Stimulated activated CD4-positive, alpha-beta T cell treated with anti-CD3 and anti-CD28 coated beads, Interleukin-1b, Interleukin-23, amount 100 ng/mL, for 4 hours (primary cell): ENCODE measurements around the gene PSMG3.
"Not testable (repeated sequence)": the region's sequence is repeated elsewhere in the genome, so short reads cannot be mapped to it uniquely, and the experiment has no call there.

Experiments
- DNase-seq, 2 donors: peaks; one replicate each; pipeline ENCODE4 v3.0.0-alpha.2; 2020; ENCODE audit warnings: low read depth in 2 of 2

Gene PSMG3

DNA sequence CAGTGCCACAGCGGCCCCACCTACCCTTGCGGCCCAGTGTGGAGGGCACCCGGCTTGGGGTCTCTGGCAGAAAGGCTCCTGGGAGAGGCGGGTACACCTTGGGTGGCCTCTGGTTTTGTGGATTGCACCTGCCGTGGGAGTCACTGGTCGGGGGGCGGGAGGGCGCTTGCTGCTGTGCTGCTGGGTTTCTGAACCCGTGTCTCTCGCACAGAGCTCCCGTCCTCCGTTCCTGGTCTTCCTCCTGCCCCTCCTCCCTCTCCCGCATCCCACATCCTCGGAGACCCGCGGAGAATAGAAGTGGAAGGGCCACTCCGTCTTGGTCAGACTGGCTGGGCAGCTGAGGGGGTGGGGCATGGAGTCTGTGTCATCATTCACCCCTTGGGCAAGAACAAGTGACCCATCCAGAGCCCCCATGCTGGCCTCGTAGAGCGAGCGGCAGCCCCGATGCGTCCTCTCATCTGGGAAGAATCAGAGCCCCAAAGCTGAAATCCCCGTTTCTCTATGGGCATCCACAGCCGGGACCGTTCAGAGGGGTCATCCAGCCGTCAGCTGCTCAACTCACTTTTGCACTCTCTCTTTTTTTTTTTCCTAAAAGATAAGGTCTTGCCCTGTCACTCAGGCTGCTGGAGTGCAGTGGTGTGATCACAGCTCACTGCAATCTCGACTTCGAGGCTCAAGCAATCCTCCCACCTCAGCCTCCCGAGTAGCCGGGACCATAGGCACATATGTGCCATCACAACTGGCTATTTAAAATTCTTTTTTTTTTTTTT, 35.3 kb downstream of the PSMG3 start:
- no peak for DNase-seq

DNA sequence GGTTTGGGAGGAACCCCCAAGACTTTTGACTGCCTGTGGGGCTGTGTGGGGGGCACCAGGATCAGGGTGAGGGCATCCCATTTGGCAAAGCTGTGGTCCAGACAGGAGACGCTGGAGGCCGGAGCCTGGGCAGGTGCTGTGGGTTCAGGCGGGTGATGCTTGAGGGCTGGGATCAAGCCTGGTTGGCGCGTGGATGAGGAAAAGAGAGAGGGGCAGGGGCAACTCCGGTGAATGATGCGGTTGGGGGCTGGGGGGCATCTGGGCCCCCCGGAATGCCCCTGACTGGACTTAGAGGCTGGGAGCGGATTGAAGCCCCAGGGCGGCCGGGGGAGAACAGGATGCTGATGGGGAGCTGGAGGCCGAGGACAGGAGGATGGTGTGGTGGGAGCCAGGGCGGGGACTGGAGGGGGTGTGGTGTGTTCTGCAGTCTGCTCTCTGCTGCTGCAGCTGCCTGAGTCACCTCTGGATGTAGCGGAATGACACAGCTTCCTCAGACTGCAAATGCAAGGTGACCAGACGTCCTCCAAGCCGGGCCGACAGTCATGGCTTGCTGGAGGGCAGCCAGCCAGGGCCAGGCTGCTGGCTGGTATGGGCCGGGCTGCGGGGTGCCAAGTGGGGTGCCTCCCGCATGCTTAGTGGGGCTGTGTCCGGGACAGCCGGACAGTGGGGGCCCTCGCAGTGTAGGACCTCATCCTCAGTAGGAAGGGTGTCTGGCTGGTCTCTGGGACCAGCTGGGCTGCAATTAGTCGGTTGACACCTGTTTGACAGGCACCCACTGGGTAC, 36.1 kb downstream of the PSMG3 start:
- DNase-seq = no peak

DNA sequence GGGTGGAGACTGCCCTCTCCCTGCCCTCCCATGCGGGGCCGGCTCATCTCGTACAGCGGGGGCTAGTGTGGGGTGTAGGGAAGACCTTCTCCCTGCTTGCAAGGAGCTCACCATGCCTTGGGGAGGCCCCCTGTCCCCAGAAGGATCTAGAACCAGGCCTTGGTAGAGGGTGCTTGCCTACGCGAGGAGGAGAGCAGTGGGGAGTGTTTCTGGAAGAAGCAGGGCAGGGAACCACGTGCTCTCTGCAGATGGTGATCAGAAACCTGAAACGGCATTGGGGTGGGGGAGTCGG, 36.6 kb downstream of the PSMG3 start:
- no peak for DNase-seq

DNA sequence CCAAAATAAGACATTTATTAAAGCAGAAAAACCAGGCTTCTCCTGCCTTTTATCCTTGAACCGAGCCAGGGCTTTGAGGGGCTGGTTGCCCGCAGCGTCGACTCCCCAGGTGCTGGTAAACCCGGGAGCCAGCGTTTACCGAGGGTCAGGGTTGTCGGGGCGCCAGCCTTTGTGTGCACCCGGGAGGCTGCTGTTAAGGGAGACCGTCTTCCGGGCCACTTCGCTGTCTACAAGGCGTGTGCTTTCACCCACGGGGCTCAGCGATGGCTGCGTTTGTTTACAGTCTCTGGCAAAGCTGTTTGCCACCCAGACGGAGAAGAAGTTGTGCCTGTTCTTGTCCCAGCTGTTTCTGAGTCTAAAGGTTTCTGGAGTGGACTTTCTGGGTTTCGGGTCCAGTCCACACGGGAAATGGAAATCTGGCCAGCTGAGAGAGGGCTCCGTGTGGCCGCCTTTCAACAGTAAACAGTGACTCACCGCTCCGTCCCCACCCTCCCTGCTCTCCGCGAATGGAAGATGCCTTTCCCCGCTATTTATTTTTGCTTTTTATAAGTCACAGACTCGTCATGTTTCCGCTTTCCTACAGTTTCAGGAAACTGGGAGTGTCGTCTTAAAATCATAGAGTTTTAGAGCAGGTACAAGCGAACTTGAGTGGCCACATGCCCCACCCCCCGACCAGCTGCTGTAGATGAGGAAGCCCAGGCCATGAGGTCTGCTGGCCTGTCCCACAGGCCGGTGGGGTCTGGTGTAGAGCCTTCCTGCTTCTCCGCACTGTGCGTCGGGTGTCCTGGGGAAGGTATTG, 37.2 kb downstream of the PSMG3 start:
- DNase-seq = peak; percentile 39 to 40

DNA sequence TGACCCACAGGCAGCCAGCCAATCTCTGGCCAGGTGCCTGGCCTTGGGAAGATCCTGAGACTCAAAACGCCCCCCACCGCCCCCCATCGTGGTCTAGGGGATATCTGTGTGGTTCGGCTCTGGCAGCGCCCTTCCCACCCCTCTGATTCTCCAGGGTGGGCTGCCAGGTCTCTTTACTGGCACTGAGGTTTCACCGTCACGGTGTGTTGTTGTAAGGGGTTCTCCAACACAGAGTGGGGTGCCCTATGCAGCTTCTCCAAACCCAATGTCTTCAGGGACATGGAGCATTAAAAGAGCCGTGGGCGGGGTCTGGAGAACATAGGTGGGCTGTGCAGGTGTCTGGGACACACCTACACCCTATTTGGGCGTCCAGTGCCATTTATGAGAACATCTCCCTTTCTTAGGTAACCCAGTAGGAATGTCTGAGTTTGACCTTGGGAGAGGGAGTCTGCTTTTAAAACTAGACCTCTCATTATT, 37.8 kb downstream of the PSMG3 start:
- DNase-seq = no peak

DNA sequence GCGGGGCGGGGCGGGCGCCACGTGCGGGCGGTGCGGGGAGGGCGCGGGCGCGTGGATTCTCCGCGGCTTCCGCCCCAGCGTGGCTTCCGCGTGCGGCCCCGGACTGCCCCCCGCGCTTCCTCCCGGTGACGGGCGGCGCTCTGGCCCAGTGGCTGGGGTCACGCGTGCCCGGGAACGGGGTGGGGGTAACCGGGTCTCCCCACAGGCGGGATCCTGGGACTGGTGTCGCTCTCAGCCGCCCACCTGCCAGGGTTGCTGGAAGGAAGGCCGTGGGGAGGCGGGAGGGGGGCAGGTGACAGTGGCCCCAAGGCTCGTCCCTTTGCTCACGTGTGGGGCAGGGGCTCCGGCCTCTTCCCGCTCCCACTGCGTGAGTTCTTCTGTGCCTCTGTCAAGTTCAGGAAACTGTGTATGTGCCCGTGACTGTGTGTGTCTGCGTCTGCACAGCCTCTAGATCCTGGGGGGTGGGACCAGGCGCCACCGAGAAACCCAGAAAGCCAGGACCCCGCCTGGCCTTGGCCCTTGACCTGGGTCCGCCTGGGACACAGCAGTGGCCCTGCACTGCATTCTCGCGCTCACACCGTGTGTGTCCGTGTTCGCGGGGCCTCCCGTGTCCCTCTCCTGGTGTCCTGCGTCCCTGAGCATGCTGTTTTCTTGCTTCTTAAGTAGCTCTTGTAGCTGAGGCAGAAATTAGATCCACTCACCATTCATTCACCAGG, 38.4 kb downstream of the PSMG3 start:
- peak in 1 of 2 donors; percentile 37 for DNase-seq

DNA sequence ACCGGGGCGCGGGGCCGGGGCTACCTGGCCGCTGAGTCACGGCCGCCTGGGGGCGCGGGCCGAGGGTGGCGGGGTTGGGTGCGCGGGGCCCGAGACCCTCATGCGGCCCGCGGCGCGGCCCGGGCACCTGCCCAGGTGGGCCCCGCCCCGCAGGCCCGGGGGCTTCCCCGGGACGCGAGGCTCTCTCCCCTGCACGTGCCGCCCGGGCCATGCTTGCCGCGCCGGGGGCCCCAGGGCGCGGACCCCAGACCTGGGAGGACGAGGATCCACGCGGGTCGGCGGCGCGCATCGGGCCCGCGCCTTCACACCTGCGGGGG, 38.9 kb downstream of the PSMG3 start:
- DNase-seq = no peak

DNA sequence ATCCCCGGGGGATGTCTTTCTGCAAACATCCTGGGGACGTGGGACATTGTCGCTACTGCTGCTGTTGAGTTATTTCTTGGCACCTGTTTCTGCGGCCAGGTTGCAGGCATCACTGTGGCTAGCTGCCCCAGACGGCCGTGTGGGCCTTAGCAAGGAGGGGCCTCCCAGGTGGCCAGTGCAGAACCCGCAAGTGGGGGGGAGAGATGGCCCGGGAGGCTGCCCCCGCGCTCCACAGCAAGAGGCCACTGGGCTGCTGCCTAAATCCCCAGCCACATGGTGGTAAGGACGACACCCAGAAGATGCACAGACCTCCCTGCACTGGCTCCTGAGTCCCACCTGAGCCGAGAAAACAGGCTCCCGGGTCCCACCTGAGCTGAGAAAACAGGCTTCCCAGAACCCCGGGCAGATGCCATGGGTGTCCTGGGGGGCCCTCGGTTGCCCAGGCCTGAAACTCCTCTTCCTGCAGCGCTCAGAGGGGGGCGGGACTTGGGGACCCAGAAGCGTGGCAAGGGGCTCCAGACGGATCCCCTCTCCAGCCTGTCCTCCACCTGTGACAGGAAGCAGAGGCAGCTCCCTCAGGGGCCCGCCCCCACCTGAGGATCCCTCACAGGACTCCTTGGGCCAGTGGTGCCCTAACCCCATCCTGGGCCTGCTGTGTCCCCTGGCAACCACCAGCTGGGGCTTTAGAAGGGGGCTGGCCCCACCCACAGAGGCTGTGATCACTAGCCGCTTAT, 40.3 kb downstream of the PSMG3 start:
- no peak for DNase-seq

DNA sequence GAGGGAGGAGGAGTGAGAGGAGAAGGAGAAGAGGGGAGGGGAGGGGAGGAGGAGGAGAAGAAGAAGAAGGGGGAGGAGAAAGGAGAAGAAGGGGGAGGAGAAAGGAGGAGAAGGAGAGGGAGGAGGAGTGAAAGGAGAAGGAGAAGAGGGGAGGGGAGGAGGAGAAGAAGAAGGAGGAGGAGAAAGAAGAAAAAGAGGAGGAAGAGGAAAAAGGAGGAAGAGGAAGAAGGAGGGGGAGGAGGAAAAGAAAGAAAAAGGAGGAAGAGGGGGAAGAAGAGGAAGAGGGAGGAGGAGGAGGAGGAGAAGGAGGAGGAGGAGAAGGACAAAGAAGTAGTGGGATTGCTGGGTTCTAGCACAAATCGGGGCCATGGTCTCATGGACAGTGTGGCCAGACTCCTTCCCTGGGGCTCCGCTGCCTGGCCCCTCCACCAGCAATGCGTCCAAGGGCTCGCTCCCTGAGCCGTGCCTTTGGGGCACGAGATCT, 43.5 kb downstream of the PSMG3 start:
- no peak for DNase-seq

DNA sequence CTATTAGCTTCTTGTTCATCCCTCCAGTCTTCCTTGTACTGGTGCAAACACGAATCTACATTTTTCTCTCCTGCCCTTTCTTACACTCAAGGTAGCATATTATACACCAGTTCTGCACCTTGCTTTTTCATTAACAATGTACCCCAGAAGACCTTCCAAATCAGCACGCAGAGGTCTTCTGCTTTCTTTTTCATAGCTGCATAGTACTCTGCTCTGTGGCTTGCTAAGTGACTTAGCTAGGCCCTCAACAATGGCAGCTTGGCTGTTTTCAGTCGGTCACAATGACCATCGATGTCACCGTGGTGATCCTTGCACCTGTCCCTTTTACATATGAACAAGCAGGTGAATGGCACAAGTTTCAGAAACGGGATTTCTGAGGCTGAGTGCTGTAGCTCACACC, 44.4 kb downstream of the PSMG3 start:
- no peak for DNase-seq

DNA sequence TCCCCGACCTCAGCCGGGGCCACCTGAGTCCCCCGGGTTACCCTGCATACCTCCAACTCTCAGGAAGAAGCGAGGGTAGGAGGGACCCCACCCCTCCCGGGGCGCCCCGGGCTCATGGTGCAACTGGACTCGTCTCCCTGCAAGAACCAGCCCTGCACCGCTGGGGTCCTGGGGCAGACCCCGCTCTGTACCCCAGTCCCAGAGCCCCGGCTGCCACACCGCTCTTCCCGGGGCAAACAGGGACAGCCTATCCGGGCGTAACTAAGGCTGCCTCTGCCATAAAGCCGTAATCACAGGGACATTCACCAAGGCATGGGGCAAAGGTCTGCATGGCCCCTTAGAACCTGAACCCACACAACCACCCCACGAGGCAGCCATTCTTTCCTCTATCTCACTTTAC, 46.0 kb downstream of the PSMG3 start:
- no peak for DNase-seq

DNA sequence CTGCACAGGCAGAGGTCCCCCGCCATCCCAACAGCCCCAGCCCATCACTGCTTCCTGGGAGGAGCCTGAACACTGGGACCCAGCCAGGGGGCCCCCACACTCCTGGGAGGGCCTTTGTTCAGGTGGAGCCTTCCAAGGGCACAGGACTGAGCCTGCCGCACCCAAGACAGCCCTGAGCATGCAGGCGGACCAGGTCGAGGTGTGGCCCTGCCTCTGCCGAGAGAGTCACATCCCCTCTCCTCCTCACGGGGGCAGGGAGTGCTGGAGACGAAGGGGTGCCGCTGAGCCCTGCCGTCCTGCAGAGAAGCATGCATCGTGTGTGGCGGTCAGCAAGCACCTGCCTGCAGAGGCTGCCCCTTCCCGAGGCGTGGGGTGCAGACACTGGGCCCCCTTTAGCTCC, 46.6 kb downstream of the PSMG3 start:
- no peak for DNase-seq

DNA sequence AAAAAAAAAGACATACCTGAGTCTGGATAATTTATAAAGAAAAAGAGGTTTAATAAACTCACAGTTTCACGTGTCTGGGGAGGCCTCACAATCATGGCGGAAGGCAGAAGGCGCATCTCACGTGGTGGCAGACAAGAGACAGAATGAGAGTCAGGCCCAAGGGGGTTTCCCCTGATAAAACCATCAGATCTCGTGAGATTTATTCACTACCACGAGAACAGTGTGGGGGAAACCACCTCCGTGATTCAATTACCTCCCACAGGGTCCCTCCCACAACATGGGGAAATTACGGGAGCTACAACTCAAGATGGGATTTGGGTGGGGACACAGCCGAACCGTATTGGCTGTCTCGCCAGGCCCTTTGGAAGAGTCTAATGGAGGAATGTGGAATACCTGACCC, 48.4 kb downstream of the PSMG3 start:
- no peak for DNase-seq

DNA sequence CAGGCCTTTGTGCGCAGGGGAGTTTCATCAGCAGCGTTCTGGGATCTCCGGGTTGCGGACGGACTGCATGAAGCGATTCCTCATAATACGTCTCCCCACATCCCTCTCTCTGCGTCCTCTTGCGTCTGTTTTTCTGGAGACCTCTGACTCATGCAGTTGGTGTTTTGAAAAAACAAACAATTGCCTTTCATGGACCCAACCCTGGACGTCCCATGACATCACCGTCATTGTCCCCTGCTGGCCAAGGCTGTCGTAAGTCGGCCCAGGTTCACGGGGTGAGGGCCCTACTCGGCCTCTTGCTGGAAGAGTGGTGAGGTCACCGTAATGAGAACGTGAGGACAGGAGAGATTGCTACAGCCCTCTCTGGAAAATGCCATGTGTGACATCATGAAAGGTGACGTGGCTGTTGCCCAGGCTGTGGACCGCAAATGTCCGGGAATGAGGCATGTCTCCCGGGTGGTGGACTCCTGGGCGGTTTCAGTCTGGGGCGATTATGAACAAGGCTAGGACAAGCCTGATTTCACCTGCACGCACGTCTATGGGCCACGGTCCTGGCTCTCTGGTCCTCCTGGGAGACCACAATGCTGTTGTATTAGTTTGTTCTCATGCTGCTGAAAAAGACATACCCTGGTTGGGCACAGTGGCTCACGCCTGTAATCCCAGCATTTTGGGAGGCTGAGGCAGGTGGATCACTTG, 49.1 kb downstream of the PSMG3 start:
- DNase-seq = no peak

DNA sequence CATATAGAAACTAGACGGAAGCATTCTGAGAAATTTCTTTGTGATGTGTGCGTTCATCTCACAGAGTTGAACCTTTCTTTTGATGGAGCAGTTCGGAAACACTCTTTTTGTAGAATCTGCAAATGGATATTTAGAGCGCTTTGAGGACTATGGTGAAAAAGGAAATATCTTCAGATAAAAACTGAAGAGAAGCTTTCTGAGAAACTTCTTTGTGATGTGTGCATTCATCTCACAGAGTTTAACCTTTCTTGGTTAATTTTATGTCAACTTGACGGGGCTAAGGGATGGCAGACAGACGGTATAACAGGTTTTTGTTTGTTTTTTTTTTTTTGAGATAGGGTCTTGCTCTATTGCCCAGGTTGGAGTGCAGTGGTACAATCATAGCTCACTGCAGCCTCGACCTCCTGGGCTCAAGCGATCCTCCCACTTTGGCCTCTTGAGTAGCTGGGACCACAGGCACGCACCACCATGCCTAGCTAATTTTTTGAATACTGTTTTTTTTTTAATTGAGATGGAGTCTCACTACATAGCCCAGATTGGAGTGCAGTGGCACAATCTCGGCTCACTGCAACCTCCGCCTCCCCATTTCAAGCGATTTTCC, 50.4 kb downstream of the PSMG3 start:
- not testable (repeated sequence) for DNase-seq
